Activated T-cell treated with anti-CD3 and anti-CD28 coated beads, Interleukin-2, amount 50 U/mL, for 24 hours (primary cell): ENCODE measurements around the gene TRPM5.

Source experiments
- DNase-seq: peaks from one replicate; pipeline ENCODE4 v3.0.0-alpha.2; 2020
- H3K27ac Mint-ChIP-seq: 2 replicates; pipeline ENCODE4 v1.8.0; 2020; ENCODE audit warnings: mild to moderate bottlenecking, mixed read lengths
- H3K27me3 Mint-ChIP-seq: 2 replicates; pipeline ENCODE4 v1.8.0; 2020; ENCODE audit warnings: mixed read lengths
- H3K36me3 Mint-ChIP-seq: 2 replicates; pipeline ENCODE4 v1.8.0; 2020; ENCODE audit warnings: low read depth, mixed read lengths
- H3K4me1 Mint-ChIP-seq: 2 replicates; pipeline ENCODE4 v1.8.0; 2020; ENCODE audit warnings: low read depth, mixed read lengths
- H3K4me3 Mint-ChIP-seq: 2 replicates; pipeline ENCODE4 v1.8.0; 2020; ENCODE audit warnings: mild to moderate bottlenecking, moderate library complexity, mixed read lengths
- H3K9me3 Mint-ChIP-seq: 2 replicates; pipeline ENCODE4 v1.8.0; 2020; ENCODE audit warnings: mixed read lengths

Gene TRPM5

GRCh38 chr11:2474059-2474901 lies 30.0 kb upstream of the TRPM5 start:
- Mint-ChIP-seq H3K4me1 (peaks cover 22% of the 10 kb centered on the region), H3K36me3 (peaks cover 24% of the 10 kb centered on the region), H3K9me3 (peaks cover 13% of the 10 kb centered on the region), H3K4me3 (no peak overlapping the region), H3K27me3 (no peaks in the 10 kb centered on the region), H3K27ac (no peak overlapping the region)
- DNase-seq = no peak

GRCh38 chr11:2473361-2474058 lies 29.2 kb upstream of the TRPM5 start:
- H3K4me1 Mint-ChIP-seq = peaks cover 27% of the 10 kb centered on the region
- H3K9me3 Mint-ChIP-seq = peaks cover 7% of the 10 kb centered on the region
- no peak overlapping the region for H3K4me3 Mint-ChIP-seq
- peaks cover 16% of the 10 kb centered on the region for H3K36me3 Mint-ChIP-seq
- H3K27ac Mint-ChIP-seq = no peak overlapping the region
- H3K27me3 Mint-ChIP-seq = no peaks in the 10 kb centered on the region
- DNase-seq = no peak

- Mint-ChIP-seq H3K27me3 (no peaks in the 10 kb centered on the region), H3K27ac (no peak overlapping the region), H3K4me1 (peaks cover 36% of the 10 kb centered on the region), H3K9me3 (no peaks in the 10 kb centered on the region), H3K36me3 (peaks cover 8% of the 10 kb centered on the region), H3K4me3 (no peak overlapping the region)
- no peak for DNase-seq
Measured at GRCh38 chr11:2472428-2473186, 28.3 kb upstream of the TRPM5 start.

- Mint-ChIP-seq H3K9me3 (no peaks in the 10 kb centered on the region), H3K36me3 (peaks cover under 1% of the 10 kb centered on the region), H3K27ac (no peak overlapping the region), H3K4me1 (peaks cover 44% of the 10 kb centered on the region), H3K27me3 (no peaks in the 10 kb centered on the region), H3K4me3 (no peak overlapping the region)
- DNase-seq = no peak
Measured at GRCh38 chr11:2471804-2472096, 27.4 kb upstream of the TRPM5 start.

GRCh38 chr11:2471048-2471803 lies 26.9 kb upstream of the TRPM5 start:
- Mint-ChIP-seq H3K27ac (no peak overlapping the region), H3K27me3 (no peaks in the 10 kb centered on the region), H3K9me3 (no peaks in the 10 kb centered on the region), H3K4me3 (no peak overlapping the region), H3K4me1 (peaks cover 49% of the 10 kb centered on the region), H3K36me3 (no peaks in the 10 kb centered on the region)
- DNase-seq = no peak

- DNase-seq = no peak
- H3K4me1 Mint-ChIP-seq = peaks cover 54% of the 10 kb centered on the region
- no peak overlapping the region for H3K27ac Mint-ChIP-seq
- H3K9me3 Mint-ChIP-seq = no peaks in the 10 kb centered on the region
- H3K36me3 Mint-ChIP-seq = no peaks in the 10 kb centered on the region
- H3K4me3 Mint-ChIP-seq = no peak overlapping the region
- H3K27me3 Mint-ChIP-seq = no peaks in the 10 kb centered on the region
Measured at GRCh38 chr11:2470495-2470894, 26.2 kb upstream of the TRPM5 start.

GRCh38 chr11:2468363-2469235 lies 24.3 kb upstream of the TRPM5 start:
- no peak overlapping the region for H3K4me3 Mint-ChIP-seq
- no peaks in the 10 kb centered on the region for H3K27me3 Mint-ChIP-seq
- H3K9me3 Mint-ChIP-seq = no peaks in the 10 kb centered on the region
- no peaks in the 10 kb centered on the region for H3K36me3 Mint-ChIP-seq
- H3K27ac Mint-ChIP-seq = no peak overlapping the region
- peaks cover 60% of the 10 kb centered on the region for H3K4me1 Mint-ChIP-seq
- DNase-seq = no peak

- Mint-ChIP-seq H3K4me3 (peak overlapping the region; percentile 44), H3K9me3 (no peaks in the 10 kb centered on the region), H3K36me3 (no peaks in the 10 kb centered on the region), H3K4me1 (peaks cover 67% of the 10 kb centered on the region), H3K27ac (peak overlapping the region; percentile 79), H3K27me3 (no peaks in the 10 kb centered on the region)
- no peak for DNase-seq
Measured at GRCh38 chr11:2467695-2468055, 23.4 kb upstream of the TRPM5 start.

- no peaks in the 10 kb centered on the region for H3K9me3 Mint-ChIP-seq
- peak overlapping the region; percentile 44 for H3K4me3 Mint-ChIP-seq
- DNase-seq = peak; percentile 59
- peak overlapping the region; percentile 79 for H3K27ac Mint-ChIP-seq
- H3K36me3 Mint-ChIP-seq = no peaks in the 10 kb centered on the region
- no peaks in the 10 kb centered on the region for H3K27me3 Mint-ChIP-seq
- peaks cover 66% of the 10 kb centered on the region for H3K4me1 Mint-ChIP-seq
Measured at GRCh38 chr11:2466869-2467694, 22.8 kb upstream of the TRPM5 start.

- Mint-ChIP-seq H3K27ac (no peak overlapping the region), H3K36me3 (no peaks in the 10 kb centered on the region), H3K4me3 (no peak overlapping the region), H3K27me3 (no peaks in the 10 kb centered on the region), H3K4me1 (peaks cover 62% of the 10 kb centered on the region), H3K9me3 (no peaks in the 10 kb centered on the region)
- DNase-seq = no peak
Measured at GRCh38 chr11:2466069-2466801, 21.9 kb upstream of the TRPM5 start.

- H3K9me3 Mint-ChIP-seq = no peaks in the 10 kb centered on the region
- H3K4me3 Mint-ChIP-seq = no peak overlapping the region
- no peaks in the 10 kb centered on the region for H3K27me3 Mint-ChIP-seq
- no peak overlapping the region for H3K27ac Mint-ChIP-seq
- H3K4me1 Mint-ChIP-seq = peaks cover 64% of the 10 kb centered on the region
- no peaks in the 10 kb centered on the region for H3K36me3 Mint-ChIP-seq
- DNase-seq = no peak
Measured at GRCh38 chr11:2465202-2466068, 21.1 kb upstream of the TRPM5 start.
